GM12878 (cell line): ENCODE results near the gene POLR2F. TPM values are rescaled to one million over a fixed set of nuclear protein-coding genes. Genes with fewer than 3 reads are reported as not detected.

Experiments
- ATAC-seq: fragments of 200-7000 bp; cut with Tn5 transposase; 3 replicates; pipeline ENCODE4 v1.9.1; 2020; ENCODE audit warnings: mild to moderate bottlenecking, moderate library complexity
- BruUV-seq: library from RNA; stranded (reverse); fragments of 400-500 nt; replicated peaks from 2 replicates; lab custom pipeline; 2021; lab: Mats Ljungman, UMichigan
- CTCF ChIA-PET: fragments of 300-600 bp; sonication (Branson Sonifier 250); formaldehyde crosslinking; extraction: SDS; loops from one replicate; lab custom pipeline; 2021; ENCODE audit warnings: inconsistent platforms; lab: Yijun Ruan, JAX
- POLR2A ChIA-PET: fragments of 350-600 bp; formaldehyde crosslinking; extraction: SDS; loops from one replicate; lab custom pipeline; 2021; ENCODE audit warnings: inconsistent platforms; lab: Charles Lee
- RAD21 ChIA-PET: fragments of 300-600 bp; sonication (Branson Sonifier 250); formaldehyde crosslinking; loops from one replicate; lab custom pipeline; 2023; ENCODE audit warnings: antibody characterized with exemption; ENCODE audit not compliant: unreplicated experiment; lab: Charles Lee
- SMC1A ChIA-PET: fragments of 300-600 bp; sonication (Branson Sonifier 250); formaldehyde crosslinking; loops from one replicate; lab custom pipeline; 2023; ENCODE audit not compliant: unreplicated experiment, uncharacterized antibody; lab: Charles Lee
- DNase-seq: peaks from one replicate; pipeline ENCODE4 v3.0.0-alpha.2; 2011; ENCODE audit warnings: low read depth, low spot score
- FAIRE-seq: peaks from 3 replicates; lab custom pipeline; 2011; peaks lifted over from hg19 to GRCh38; lab: Jason Lieb, UNC
- H2AFZ ChIP-seq: 2 replicates; pipeline ENCODE4 v1.6.0; 2011; ENCODE audit warnings: low read depth, low read length, control low read depth; ENCODE audit not compliant: control insufficient read depth
- H3K27ac ChIP-seq: 2 replicates; pipeline ENCODE4 v1.5.1; 2011; ENCODE audit warnings: control low read depth; ENCODE audit not compliant: control insufficient read depth, insufficient read depth
- H3K27me3 ChIP-seq, 2 experiments: replicated peaks in 1 of 2; 2 replicates each; pipeline versions ENCODE4 v1.6.0 to v1.6.1; 2011; ENCODE audit warnings: low read length in 1 of 2; ENCODE audit not compliant: control insufficient read depth in 2 of 2, insufficient read depth in 2 of 2
- H3K36me3 ChIP-seq, 2 experiments: 2 replicates each; pipeline ENCODE4 v1.5.1; 2011; ENCODE audit warnings: low read length in 1 of 2; ENCODE audit not compliant: control insufficient read depth in 2 of 2, insufficient read depth in 2 of 2
- H3K4me1 ChIP-seq: 2 replicates; pipeline ENCODE4 v1.6.1; 2011; ENCODE audit warnings: mild to moderate bottlenecking, low read length, moderate library complexity, mixed read lengths; ENCODE audit not compliant: control insufficient read depth, insufficient read depth
- H3K4me2 ChIP-seq: 2 replicates; pipeline ENCODE4 v1.6.0; 2011; ENCODE audit warnings: control low read depth; ENCODE audit not compliant: control insufficient read depth, insufficient read depth
- H3K4me3 ChIP-seq: fragments of 200-600 bp; sonication (generic); 2 replicates; pipeline ENCODE4 v1.5.1; 2016
- H3K79me2 ChIP-seq: 2 replicates; pipeline ENCODE4 v1.6.0; 2011; ENCODE audit warnings: low read length; ENCODE audit not compliant: control insufficient read depth, insufficient read depth
- H3K9ac ChIP-seq: 2 replicates; pipeline ENCODE4 v1.8.0; 2011; ENCODE audit warnings: low read length, control low read depth, mixed read lengths; ENCODE audit not compliant: control insufficient read depth, insufficient read depth
- H3K9me3 ChIP-seq: replicated peaks from 3 replicates; pipeline ENCODE4 v1.5.1; 2011; ENCODE audit warnings: mild to moderate bottlenecking, low read length; ENCODE audit not compliant: control insufficient read depth, insufficient read depth
- H4K20me1 ChIP-seq: 2 replicates; pipeline ENCODE4 v1.6.0; 2011; ENCODE audit not compliant: control insufficient read depth, insufficient read depth
- BHLHE40 ChIP-seq, 2 experiments: fragments of 450-650 bp in 1 of 2; IDR thresholded peaks; 2 replicates each; pipeline ENCODE4 v1.6.1; 2011 to 2017; ENCODE audit warnings: low read depth in 2 of 2, borderline replicate concordance in 1 of 2, improper control_type of control experiment in 1 of 2, low read length in 1 of 2, mild to moderate bottlenecking in 1 of 2
- CREB1 ChIP-seq: IDR thresholded peaks from 2 replicates; pipeline ENCODE4 v1.6.1; 2012; ENCODE audit warnings: low read depth, mild to moderate bottlenecking, inconsistent platforms
- HDAC2 ChIP-seq: fragments of 200-600 bp; sonication (generic); IDR thresholded peaks from 2 replicates; pipeline ENCODE4 v1.6.1; 2017
- IRF4 ChIP-seq: IDR thresholded peaks from 2 replicates; pipeline ENCODE4 v1.6.1; 2011; ENCODE audit warnings: low read depth, low read length
- JUND ChIP-seq: IDR thresholded peaks from 2 replicates; pipeline ENCODE4 v1.6.1; 2012; ENCODE audit warnings: low read depth, mild to moderate bottlenecking, low read length, improper control_type of control experiment, moderate library complexity
- MYB ChIP-seq: fragments of 150-350 bp; IDR thresholded peaks from 2 replicates; pipeline ENCODE4 v1.6.1; 2014; ENCODE audit warnings: mild to moderate bottlenecking, low read depth, low read length, borderline replicate concordance
- NR2F1 ChIP-seq: fragments of 450-650 bp; conservative IDR thresholded peaks from 2 replicates; pipeline ENCODE4 v1.6.1; 2017; ENCODE audit warnings: mild to moderate bottlenecking
- RBBP5 ChIP-seq: fragments of 200-600 bp; sonication (generic); conservative IDR thresholded peaks from 2 replicates; pipeline ENCODE4 v1.6.1; 2016
- RCOR1 ChIP-seq: conservative IDR thresholded peaks from 2 replicates; pipeline ENCODE4 v1.6.1; 2012; ENCODE audit warnings: low read depth, low read length, improper control_type of control experiment
- STAT1 ChIP-seq: fragments of 450-650 bp; conservative IDR thresholded peaks from 2 replicates; pipeline ENCODE4 v1.6.1; 2014; ENCODE audit warnings: antibody characterized with exemption, mild to moderate bottlenecking
- STAT3 ChIP-seq: IDR thresholded peaks from 2 replicates; pipeline ENCODE4 v1.6.1; 2011; ENCODE audit warnings: low read depth, low read length, improper control_type of control experiment
- SUZ12 ChIP-seq: fragments of 200-600 bp; sonication (generic); IDR thresholded peaks from one replicate; pipeline ENCODE4 v1.6.1; 2018; ENCODE audit warnings: antibody characterized with exemption, mild to moderate bottlenecking; ENCODE audit not compliant: unreplicated experiment
- TCF7 ChIP-seq: IDR thresholded peaks from 2 replicates; pipeline ENCODE4 v1.6.1; 2014; ENCODE audit warnings: antibody characterized with exemption, borderline replicate concordance
- ZNF24 ChIP-seq: fragments of 450-650 bp; IDR thresholded peaks from 2 replicates; pipeline ENCODE4 v1.6.1; 2017; ENCODE audit warnings: antibody characterized with exemption, mild to moderate bottlenecking
- WGBS: methylation state at CpG from one replicate; pipeline ENCODE4 v1.1.6; 2016; ENCODE audit warnings: low lambda C conversion rate; ENCODE audit not compliant: insufficient replicate concordance, insufficient coverage; ENCODE audit errors: missing lambda C conversion rate; 5-methylcytosine and 5-hydroxymethylcytosine counted together
- in situ Hi-C: fragments of 300-500 bp; cut with MboI; formaldehyde crosslinking; loops from 9 replicates; pipeline ENCODE4 v1.14.3; 2018; ENCODE audit warnings: mixed read lengths
- intact Hi-C: fragments of 100-400 bp; cut with micrococcal nuclease; formaldehyde crosslinking; loops from one replicate; pipeline ENCODE4 v1.14.2; 2022; ENCODE audit not compliant: unreplicated experiment
- polyA plus RNA-seq, 11 experiments: library from polyadenylated mRNA; depleted of rRNA in 4 of 11; unstranded in 6 of 11; stranded (reverse) in 5 of 11; fragments of >200 nt; fragmentation: Nextera tagmentation in 4 of 11; fragmentation: Illumina TruSeq in 1 of 11; extraction: Ambion mirVana in 4 of 11; extraction: Trizol in 1 of 11; gene quantifications; 1 replicate in 1 of 11; 2 replicates in 10 of 11; pipeline versions ENCODE4 v1.2.1 to v1.2.3, GENCODE V29; 2011 to 2016; ENCODE audit warnings: inconsistent platforms in 2 of 11, missing spikeins in 2 of 11, low read depth in 1 of 11
- total RNA-seq, 4 experiments: library from RNA; depleted of rRNA in 3 of 4; stranded (reverse); fragments of >200 nt in 3 of 4; fragmentation: Illumina TruSeq in 1 of 4; extraction: Trizol in 1 of 4; gene quantifications; 2 replicates each; pipeline versions ENCODE4 v1.2.1 to v1.2.3, GENCODE V29; 2013 to 2021

POLR2F gene
- total and polyA plus RNA-seq, 10 of the 15 experiments (the other 5 are each of a cell fraction or from before 2014, with no cell fraction given), result 71.9 to 218 (median 100.0) TPM

DNA sequence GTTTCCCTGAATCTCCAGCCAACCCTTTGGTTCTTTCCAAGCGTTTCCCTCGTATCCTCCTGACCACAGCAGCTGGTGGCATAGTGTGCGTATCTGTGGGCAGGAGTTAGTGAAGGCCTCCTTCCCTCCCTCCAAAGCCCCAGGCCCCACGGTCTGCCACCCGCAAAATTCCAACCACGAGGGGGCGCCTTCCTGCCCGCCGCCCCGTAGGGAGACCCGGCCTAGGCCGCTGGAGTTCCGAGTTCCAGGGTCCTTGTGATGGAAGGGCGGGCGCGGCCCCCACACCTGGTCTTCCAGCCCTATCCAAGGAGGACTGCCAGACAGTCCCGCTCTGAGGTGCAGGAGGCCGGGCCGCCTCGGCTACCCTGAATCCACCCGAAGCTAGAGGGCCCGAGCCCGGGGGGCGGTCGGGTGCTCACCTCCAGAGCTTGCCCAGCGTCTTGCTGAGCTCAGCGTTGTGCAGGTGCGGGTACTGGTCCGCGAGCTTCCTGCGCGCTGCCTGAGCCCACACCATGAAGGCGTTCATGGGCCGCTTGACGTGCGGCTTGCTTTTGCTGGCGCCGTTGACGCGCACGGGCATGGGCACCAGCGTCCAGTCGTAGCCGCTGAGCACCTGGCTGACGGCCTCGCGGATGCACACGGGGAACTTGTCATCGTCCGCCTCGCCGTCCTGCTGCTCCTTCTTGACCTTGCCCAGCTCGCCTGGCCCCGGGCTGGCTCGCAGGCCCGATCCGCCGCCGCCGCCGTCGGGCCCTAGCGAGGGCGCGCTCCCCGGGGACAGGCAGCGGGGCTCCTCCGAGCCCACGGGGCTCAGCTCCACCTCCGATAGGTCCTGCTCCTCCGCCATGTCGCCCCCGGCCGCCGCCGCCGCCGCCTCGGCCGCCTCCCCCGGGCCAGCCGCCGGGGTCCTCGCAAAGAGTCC is 29.7 kb downstream of the POLR2F start:
- Histone ChIP-seq H3K79me2 (no peaks in the 10 kb centered on the region), H2AFZ (no peak overlapping the region), H3K36me3 (no peaks in the 10 kb centered on the region; a peak in 1 of 4 replicates), H3K4me1 (no peaks in the 10 kb centered on the region), H3K4me2 (no peak overlapping the region), H3K4me3 (no peak overlapping the region), H3K27me3 (no peaks in the 10 kb centered on the region), H4K20me1 (no peaks in the 10 kb centered on the region), H3K9ac (no peak overlapping the region), H3K27ac (no peak overlapping the region), H3K9me3 (no peaks in the 10 kb centered on the region)
- CTCF ChIA-PET, result no interaction called here
- SMC1A ChIA-PET, result no interaction called here
- ATAC-seq (no peak), FAIRE-seq (no peak), DNase-seq (no peak)
- in situ Hi-C loops (no loop called here), intact Hi-C loops (no loop called here)
- POLR2A ChIA-PET, result no interaction called here
- no TSS peak for BruUV-seq
- WGBS, result 92% methylated on average over 51 of the region's 84 CpGs
- RAD21 ChIA-PET, result no interaction called here
- TF ChIP-seq MYB (no peak), JUND (no peak), NR2F1 (no peak), SUZ12 (no peak)

DNA sequence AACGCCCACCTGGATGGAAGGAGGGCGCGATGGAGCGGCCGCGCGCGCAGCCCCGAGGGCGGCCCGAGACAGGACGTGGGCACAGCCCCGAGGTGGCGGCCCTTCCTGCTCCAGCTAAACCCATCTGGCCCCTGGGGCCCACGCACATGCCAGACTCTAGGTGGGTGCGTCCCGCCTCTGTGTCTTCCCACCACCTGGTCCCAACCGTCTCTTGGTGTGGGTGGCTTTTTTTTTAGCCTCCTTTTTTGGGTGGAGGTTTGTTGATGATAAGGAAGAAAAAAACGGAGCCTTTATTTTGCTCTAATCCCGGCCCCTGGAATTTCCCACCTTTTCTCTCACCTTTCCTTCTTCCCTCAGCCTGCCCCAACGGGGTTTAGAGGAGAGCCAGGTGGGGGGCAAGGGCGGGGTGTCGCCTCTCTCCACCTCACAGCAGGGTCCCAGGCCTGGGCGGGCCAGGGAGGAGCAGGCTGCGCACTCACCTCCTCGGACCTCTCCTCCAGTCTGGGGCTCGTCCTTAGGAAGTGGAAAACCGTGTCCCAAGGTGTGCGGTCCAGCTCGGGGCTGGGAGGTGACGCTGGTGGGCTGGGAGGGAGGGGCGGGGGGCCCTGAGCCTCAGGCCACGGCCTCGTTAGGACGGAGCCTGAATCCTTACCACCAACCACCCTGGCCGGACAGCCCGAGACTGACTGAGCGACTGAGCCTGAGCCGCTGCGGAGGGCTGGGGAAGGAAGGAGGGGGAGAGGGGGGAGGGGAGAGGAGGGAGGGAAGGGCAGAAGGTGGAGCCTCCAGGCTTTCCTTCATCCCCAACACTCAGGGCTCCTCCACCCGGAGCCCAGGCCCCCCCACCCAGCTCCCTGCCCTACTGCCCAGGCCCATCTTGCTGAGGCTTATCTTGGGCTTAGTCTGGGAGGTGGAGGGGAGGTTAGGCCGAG is 30.6 kb downstream of the POLR2F start, which contains the start of gene SOX10:
TSS of gene SOX10 (minus strand) at position 696 of the 932 bp plus-strand sequence. CDS start 771 bp downstream, outside the sequence.
- ChIA-PET CTCF (no interaction called here), RAD21 (interaction anchor here (0.6 kb wide), 1 partner anchor 29 kb away, joined by 3 read pairs; no protein-coding TSS in a partner anchor), SMC1A (no interaction called here), POLR2A (no interaction called here)
- no peak within 1 kb of the TSS for H3K4me3 ChIP-seq
- 58% methylated on average over 34 of the region's 42 CpGs for WGBS
- no peak within 1 kb of the TSS for H3K9ac ChIP-seq
- H4K20me1 ChIP-seq, result no peaks in the 10 kb centered on the region
- no peak for FAIRE-seq
- no peaks in the 10 kb centered on the region for H3K4me1 ChIP-seq
- DNase-seq, result no peak
- no peak within 1 kb of the TSS for H2AFZ ChIP-seq
- H3K27me3 ChIP-seq, result no peaks in the 10 kb centered on the region
- H3K36me3 ChIP-seq, result no peaks in the 10 kb centered on the region; a peak in 1 of 4 replicates
- in situ Hi-C loops, result no loop called here
- intact Hi-C loops, result no loop called here
- no peaks in the 10 kb centered on the region for H3K79me2 ChIP-seq
- BruUV-seq, result no TSS peak
- ATAC-seq, result no peak
- no peak within 1 kb of the TSS for H3K4me2 ChIP-seq
- no peak within 1 kb of the TSS for H3K27ac ChIP-seq
- H3K9me3 ChIP-seq, result no peaks in the 10 kb centered on the region
- TF ChIP-seq STAT1 (no peak), ZNF24 (no peak), RCOR1 (no peak), BHLHE40 (IDR thresholded peaks at IDR 0.05; ENCODE audit: borderline replicate concordance in 1 of 2, low read depth in 2 of 2, low read length in 1 of 2) (no peak), STAT3 (no peak), HDAC2 (no peak), RBBP5 (no peak), TCF7 (no peak), IRF4 (no peak), CREB1 (no peak)
